ENCODE data around the gene PLEKHF1.

DNA sequence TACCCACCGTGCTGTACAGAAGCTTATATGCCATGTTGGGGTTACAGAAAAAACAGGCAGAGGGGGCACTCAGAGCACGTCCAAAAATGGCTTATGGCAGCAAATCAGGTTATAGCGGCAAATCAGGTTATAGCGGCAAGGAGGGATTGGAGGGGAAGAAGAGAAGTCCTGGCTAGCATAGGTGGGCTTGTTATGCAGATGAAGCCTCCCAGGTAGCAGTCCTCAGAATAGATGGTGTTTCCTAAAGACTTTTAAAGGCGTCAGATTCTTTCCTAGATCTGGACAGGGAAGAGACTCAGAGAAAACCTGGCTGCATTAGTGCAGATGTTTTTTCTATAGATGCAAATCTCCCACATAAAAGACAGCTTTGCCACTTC, 19.8 kb upstream of the PLEKHF1 start:
- TF ChIP-seq, protein P1, sequence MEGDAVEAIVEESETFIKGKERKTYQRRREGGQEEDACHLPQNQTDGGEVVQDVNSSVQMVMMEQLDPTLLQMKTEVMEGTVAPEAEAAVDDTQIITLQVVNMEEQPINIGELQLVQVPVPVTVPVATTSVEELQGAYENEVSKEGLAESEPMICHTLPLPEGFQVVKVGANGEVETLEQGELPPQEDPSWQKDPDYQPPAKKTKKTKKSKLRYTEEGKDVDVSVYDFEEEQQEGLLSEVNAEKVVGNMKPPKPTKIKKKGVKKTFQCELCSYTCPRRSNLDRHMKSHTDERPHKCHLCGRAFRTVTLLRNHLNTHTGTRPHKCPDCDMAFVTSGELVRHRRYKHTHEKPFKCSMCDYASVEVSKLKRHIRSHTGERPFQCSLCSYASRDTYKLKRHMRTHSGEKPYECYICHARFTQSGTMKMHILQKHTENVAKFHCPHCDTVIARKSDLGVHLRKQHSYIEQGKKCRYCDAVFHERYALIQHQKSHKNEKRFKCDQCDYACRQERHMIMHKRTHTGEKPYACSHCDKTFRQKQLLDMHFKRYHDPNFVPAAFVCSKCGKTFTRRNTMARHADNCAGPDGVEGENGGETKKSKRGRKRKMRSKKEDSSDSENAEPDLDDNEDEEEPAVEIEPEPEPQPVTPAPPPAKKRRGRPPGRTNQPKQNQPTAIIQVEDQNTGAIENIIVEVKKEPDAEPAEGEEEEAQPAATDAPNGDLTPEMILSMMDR (IDR thresholded peaks at IDR 0.05; ENCODE audit: low read length) = no peak
- TF ChIP-seq EZH2 (optimal IDR thresholded peaks at IDR 0.05; ENCODE audit: low read depth, low read length) = no peak
